Gastrocnemius medialis (tissue), 4 donors: ENCODE results near the gene CATSPER1.

Source experiments
- POLR2A ChIP-seq, 2 donors: fragments of 450-650 bp; IDR thresholded peaks; one replicate each; pipeline ENCODE4 v1.6.1; 2017; ENCODE audit warnings: antibody characterized with exemption in 2 of 2, mild to moderate bottlenecking in 2 of 2, moderate library complexity in 2 of 2
- TF ChIP-seq, protein P1 (sequence below), 5 experiments: fragments of 450-650 bp in 3 of 5; fragments of 200-600 bp in 2 of 5; sonication (generic) in 2 of 5; IDR thresholded peaks in 4 of 5; conservative IDR thresholded peaks in 1 of 5; 1 replicate in 4 of 5; 2 replicates in 1 of 5; pipeline ENCODE4 v1.5.1; 2016 to 2019; ENCODE audit warnings: antibody characterized with exemption in 5 of 5, mild to moderate bottlenecking in 3 of 5, moderate library complexity in 3 of 5

GRCh38 chr11:66047541-66048365 lies 21.5 kb upstream of the CATSPER1 start:
- TF ChIP-seq POLR2A (IDR thresholded peaks at IDR 0.05), result no peak
- TF ChIP-seq, protein P1, sequence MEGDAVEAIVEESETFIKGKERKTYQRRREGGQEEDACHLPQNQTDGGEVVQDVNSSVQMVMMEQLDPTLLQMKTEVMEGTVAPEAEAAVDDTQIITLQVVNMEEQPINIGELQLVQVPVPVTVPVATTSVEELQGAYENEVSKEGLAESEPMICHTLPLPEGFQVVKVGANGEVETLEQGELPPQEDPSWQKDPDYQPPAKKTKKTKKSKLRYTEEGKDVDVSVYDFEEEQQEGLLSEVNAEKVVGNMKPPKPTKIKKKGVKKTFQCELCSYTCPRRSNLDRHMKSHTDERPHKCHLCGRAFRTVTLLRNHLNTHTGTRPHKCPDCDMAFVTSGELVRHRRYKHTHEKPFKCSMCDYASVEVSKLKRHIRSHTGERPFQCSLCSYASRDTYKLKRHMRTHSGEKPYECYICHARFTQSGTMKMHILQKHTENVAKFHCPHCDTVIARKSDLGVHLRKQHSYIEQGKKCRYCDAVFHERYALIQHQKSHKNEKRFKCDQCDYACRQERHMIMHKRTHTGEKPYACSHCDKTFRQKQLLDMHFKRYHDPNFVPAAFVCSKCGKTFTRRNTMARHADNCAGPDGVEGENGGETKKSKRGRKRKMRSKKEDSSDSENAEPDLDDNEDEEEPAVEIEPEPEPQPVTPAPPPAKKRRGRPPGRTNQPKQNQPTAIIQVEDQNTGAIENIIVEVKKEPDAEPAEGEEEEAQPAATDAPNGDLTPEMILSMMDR (IDR thresholded peaks at IDR 0.05 in 4 of 5, conservative IDR thresholded peaks at IDR 0.05 in 1 of 5), result no peak
